ENCODE measurements around the gene CIRBP.
"Not testable (repeated sequence)": the region's sequence is repeated elsewhere in the genome, so short reads cannot be mapped to it uniquely, and the experiment has no call there.

CIRBP gene

GRCh38 chr19:1316466-1316865, 47.3 kb downstream of the CIRBP start:
- DNase-seq, result no peak

GRCh38 chr19:1317274-1318003, 48.3 kb downstream of the CIRBP start:
- no peak for DNase-seq

- no peak for DNase-seq
These were observed 49.7 kb downstream of the CIRBP start for GRCh38 chr19:1318678-1319471.

- not testable (repeated sequence) for DNase-seq
These were observed 51.1 kb downstream of the CIRBP start for GRCh38 chr19:1320282-1320650.

GRCh38 chr19:1321539-1321938, 52.4 kb downstream of the CIRBP start:
- DNase-seq, result no peak

- DNase-seq, result no peak
These were observed 53.3 kb downstream of the CIRBP start for GRCh38 chr19:1322198-1322981.

GRCh38 chr19:1324249-1324805, 55.2 kb downstream of the CIRBP start:
- DNase-seq, result no peak
